Measurements from ENCODE around the gene SUSD3.
A peak's percentile ranks its signal among the peaks of the same experiment; 100 is the strongest.

Gene SUSD3

GRCh38 chr9:93077811-93078210 lies 19.3 kb downstream of the SUSD3 start:
- no peak for DNase-seq

- no peak for DNase-seq
Observed at GRCh38 chr9:93079371-93079770, 20.9 kb downstream of the SUSD3 start.

GRCh38 chr9:93080406-93080805 lies 21.9 kb downstream of the SUSD3 start:
- DNase-seq: no peak

GRCh38 chr9:93081081-93081529 lies 22.6 kb downstream of the SUSD3 start:
- DNase-seq: no peak

- no peak for DNase-seq
Observed at GRCh38 chr9:93081931-93082330, 23.4 kb downstream of the SUSD3 start.

GRCh38 chr9:93082841-93083411 lies 24.4 kb downstream of the SUSD3 start:
- no peak for DNase-seq

GRCh38 chr9:93083592-93084470 lies 25.3 kb downstream of the SUSD3 start:
- no peak for DNase-seq

GRCh38 chr9:93084471-93084881 lies 26.0 kb downstream of the SUSD3 start:
- no peak for DNase-seq

GRCh38 chr9:93085676-93086075 lies 27.2 kb downstream of the SUSD3 start:
- no peak for DNase-seq

- DNase-seq: no peak
Observed at GRCh38 chr9:93086447-93087224, 28.1 kb downstream of the SUSD3 start.

GRCh38 chr9:93087971-93088655 lies 29.6 kb downstream of the SUSD3 start:
- DNase-seq: no peak

GRCh38 chr9:93088656-93089015 lies 30.1 kb downstream of the SUSD3 start:
- DNase-seq: no peak

GRCh38 chr9:93089024-93089423 lies 30.5 kb downstream of the SUSD3 start:
- no peak for DNase-seq

- DNase-seq: no peak
Observed at GRCh38 chr9:93089481-93089991, 31.0 kb downstream of the SUSD3 start.

GRCh38 chr9:93090091-93090655 lies 31.7 kb downstream of the SUSD3 start:
- DNase-seq: no peak

GRCh38 chr9:93091056-93091452 lies 32.6 kb downstream of the SUSD3 start:
- no peak for DNase-seq

GRCh38 chr9:93091453-93092081 lies 33.1 kb downstream of the SUSD3 start:
- peak; percentile 46 for DNase-seq

- no peak for DNase-seq
Observed at GRCh38 chr9:93092251-93092991, 33.9 kb downstream of the SUSD3 start.

GRCh38 chr9:93093127-93093876 lies 34.8 kb downstream of the SUSD3 start:
- no peak for DNase-seq

- DNase-seq: peak; percentile 3
Observed at GRCh38 chr9:93093877-93094657, 35.6 kb downstream of the SUSD3 start.

Data from 8988T (cell line).